ENCODE data around the gene COMMD4. TPM values are rescaled to one million over a fixed set of nuclear protein-coding genes. Genes with fewer than 3 reads are reported as not detected.

The COMMD4 gene
- total and polyA plus RNA-seq, 2 donors (not counting 3 experiments of a cell fraction or from before 2014, with no cell fraction given), result 114 to 244 TPM

MicroRNA genes within 50 kb of the gene (microRNA counts, 767-probe panel; counts per million panel counts)
- microRNA hsa-miR-631, result 723 counts per million, percentile 96 among the panel's probes with 10 or more counts

Small RNA genes lying within 50 kb of the gene (microRNA-seq; reads per million reads assigned to microRNA genes)
- gene MIR631 (ENCODE audit: borderline number of aligned reads, borderline replicate concordance), result not detected

Small RNA genes lying within 50 kb of the gene (small RNA-seq; reads per million reads assigned to genes)
- not detected for gene RN7SL327P (ENCODE audit: insufficient read depth, insufficient read length, low read depth, low replicate concordance)

Other genes starting within 250 kb of the COMMD4 start
- 33.6 and 36.1 TPM in 2 replicates for gene C15orf39, start 134.2 kb upstream of the COMMD4 start, total RNA-seq
- gene C15orf39, start 134.2 kb upstream of the COMMD4 start, polyA plus RNA-seq, result 13.9 and 14.8 TPM in 2 replicates
- not detected in 2 replicates for gene GOLGA6C, start 77.7 kb upstream of the COMMD4 start, total RNA-seq
- gene GOLGA6C, start 77.7 kb upstream of the COMMD4 start, polyA plus RNA-seq, result not detected in 2 replicates
- not detected in 2 replicates for gene GOLGA6D, start 53.2 kb upstream of the COMMD4 start, total RNA-seq
- gene GOLGA6D, start 53.2 kb upstream of the COMMD4 start, polyA plus RNA-seq, result not detected in 2 replicates
- gene NEIL1, start 11.0 kb downstream of the COMMD4 start, total RNA-seq, result 21.7 and 29.5 TPM in 2 replicates
- gene NEIL1, start 11.0 kb downstream of the COMMD4 start, polyA plus RNA-seq, result 29.5 and 34.5 TPM in 2 replicates
- gene MAN2C1, start 32.5 kb downstream of the COMMD4 start, total RNA-seq, result 248 TPM in 2 replicates
- gene MAN2C1, start 32.5 kb downstream of the COMMD4 start, polyA plus RNA-seq, result 198 and 220 TPM in 2 replicates
- gene SIN3A, start 115.6 kb downstream of the COMMD4 start, total RNA-seq, result 44.5 and 50.5 TPM in 2 replicates
- gene SIN3A, start 115.6 kb downstream of the COMMD4 start, polyA plus RNA-seq, result 30.6 and 33.7 TPM in 2 replicates
- gene PTPN9, start 243.3 kb downstream of the COMMD4 start, total RNA-seq, result 31.4 and 32.0 TPM in 2 replicates
- gene PTPN9, start 243.3 kb downstream of the COMMD4 start, polyA plus RNA-seq, result 37.2 and 43.7 TPM in 2 replicates

All from endothelial cell of umbilical vein (primary cell).